Endodermal cell (in vitro differentiated cells): ENCODE measurements around the gene MPEG1. TPM values are rescaled to one million over a fixed set of nuclear protein-coding genes. Genes with fewer than 3 reads are reported as not detected.

ENCODE experiments used
- DNase-seq: peaks from one replicate; pipeline ENCODE4 v3.0.0-alpha.2; 2017
- H3K27ac ChIP-seq: 2 replicates; pipeline ENCODE4 v1.5.1; 2013; ENCODE audit warnings: mild to moderate bottlenecking, low read depth, low read length, moderate library complexity
- H3K27me3 ChIP-seq: 2 replicates; pipeline ENCODE4 v1.6.1; 2013; ENCODE audit warnings: mild to moderate bottlenecking, low read length, moderate library complexity; ENCODE audit not compliant: insufficient read depth, control insufficient read depth, poor library complexity, severe bottlenecking
- H3K36me3 ChIP-seq: 2 replicates; pipeline ENCODE4 v1.7.0; 2013; ENCODE audit warnings: mild to moderate bottlenecking, low read length, moderate library complexity; ENCODE audit not compliant: control insufficient read depth, insufficient read depth
- H3K4me1 ChIP-seq: one replicate; pipeline ENCODE4 v1.7.0; 2013; ENCODE audit warnings: low read length; ENCODE audit not compliant: control insufficient read depth, insufficient read depth
- H3K4me3 ChIP-seq: 2 replicates; pipeline ENCODE4 v1.5.1; 2013; ENCODE audit warnings: mild to moderate bottlenecking, low read length, moderate library complexity
- H3K9ac ChIP-seq: 2 replicates; pipeline ENCODE4 v1.6.1; 2013; ENCODE audit warnings: mild to moderate bottlenecking, low read length, moderate library complexity; ENCODE audit not compliant: poor library complexity, severe bottlenecking; ENCODE audit errors: extremely low read depth
- H3K9me3 ChIP-seq: 2 replicates; pipeline ENCODE4 v1.6.1; 2013; ENCODE audit warnings: mild to moderate bottlenecking, low read length, moderate library complexity; ENCODE audit not compliant: control insufficient read depth
- H3K27ac Mint-ChIP-seq: 2 replicates; pipeline ENCODE4 v1.8.0; 2020; ENCODE audit warnings: mixed read lengths
- H3K27me3 Mint-ChIP-seq: 2 replicates; pipeline ENCODE4 v1.8.0; 2021; ENCODE audit warnings: mild to moderate bottlenecking, mixed read lengths; ENCODE audit not compliant: insufficient read depth
- H3K36me3 Mint-ChIP-seq: 2 replicates; pipeline ENCODE4 v1.8.0; 2020; ENCODE audit warnings: low read depth, mixed read lengths
- H3K4me1 Mint-ChIP-seq: 2 replicates; pipeline ENCODE4 v1.8.0; 2020; ENCODE audit warnings: mixed read lengths
- H3K4me3 Mint-ChIP-seq: 2 replicates; pipeline ENCODE4 v1.8.0; 2020; ENCODE audit warnings: mild to moderate bottlenecking, moderate library complexity, mixed read lengths
- H3K9me3 Mint-ChIP-seq: 2 replicates; pipeline ENCODE4 v1.8.0; 2020; ENCODE audit warnings: mild to moderate bottlenecking, mixed read lengths
- WGBS, 2 experiments: methylation state at CpG; one replicate each; pipeline versions ENCODE4 v1.1.5 to v1.1.7; 2013; ENCODE audit warnings: missing lambda C conversion rate in 2 of 2, mixed read lengths in 1 of 2; ENCODE audit not compliant: insufficient coverage in 1 of 2, insufficient read length in 1 of 2; 5-methylcytosine and 5-hydroxymethylcytosine counted together
- total RNA-seq, 2 donors: library from RNA; stranded (reverse); fragmentation: NEBNext Ultra II Directional in 1 of 2; extraction: Animal tissue kit (Norgen Biotek cat#: 25700) in 1 of 2; gene quantifications; 2 replicates in 1 of 2; 3 replicates in 1 of 2; pipeline ENCODE4 v1.2.1, GENCODE V29; 2021
- TF ChIP-seq, protein P1 (sequence below): fragments of 200-600 bp; sonication (generic); conservative IDR thresholded peaks from 2 replicates; pipeline ENCODE4 v1.5.0; 2021; ENCODE audit warnings: antibody characterized with exemption, mild to moderate bottlenecking

Gene MPEG1
- total RNA-seq, 2 donors from 2014 or later, result not detected

DNA sequence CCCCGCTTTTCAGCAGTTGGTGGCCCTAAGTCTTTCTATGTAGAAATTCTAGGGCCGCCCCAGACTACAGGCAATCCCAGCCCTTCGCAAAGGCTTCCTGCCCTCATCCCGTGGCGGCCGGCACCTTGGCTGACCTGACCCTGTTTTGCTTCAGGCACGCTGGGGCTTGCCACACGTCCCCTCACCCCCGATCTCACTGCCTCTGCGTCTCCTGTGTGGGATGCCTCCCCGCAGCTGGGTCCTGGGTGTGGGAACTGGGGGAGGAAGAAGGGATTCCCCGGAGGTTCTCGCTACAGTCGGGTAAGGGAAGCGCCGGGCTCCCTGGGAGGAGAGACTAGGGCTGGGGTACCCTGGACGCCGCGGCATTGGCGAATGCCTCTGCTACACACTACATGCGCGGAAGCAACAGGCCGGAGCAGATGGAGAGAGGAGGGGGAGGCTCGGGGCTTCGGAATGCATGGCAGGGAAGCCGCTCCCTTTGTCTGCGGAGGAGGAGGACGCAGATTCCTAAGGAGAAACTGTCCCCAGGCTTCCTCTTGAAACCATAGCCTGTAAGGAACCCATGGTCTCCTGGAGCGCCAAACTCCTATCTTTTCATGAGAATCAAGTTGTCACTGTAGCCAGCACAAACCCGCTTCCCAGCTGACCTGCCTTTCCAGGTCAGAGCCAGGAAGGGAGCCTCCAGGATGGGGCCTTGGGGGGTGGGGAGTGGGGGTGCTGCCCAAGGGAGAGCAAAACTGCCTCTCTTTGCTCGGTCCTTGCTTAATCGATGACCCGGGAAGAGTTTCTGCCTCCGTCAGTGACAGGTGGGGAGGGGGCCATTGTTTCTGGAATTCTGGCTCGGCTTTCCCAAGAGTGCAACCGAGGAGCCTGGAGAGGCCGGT is 39.4 kb downstream of the MPEG1 start:
- Mint-ChIP-seq H3K27me3 (no peaks in the 10 kb centered on the region), H3K36me3 (peaks cover 7% of the 10 kb centered on the region), H3K4me1 (peaks cover 22% of the 10 kb centered on the region), H3K9me3 (no peaks in the 10 kb centered on the region), H3K27ac (peak overlapping the region; percentile 94), H3K4me3 (no peak overlapping the region)
- H3K27ac ChIP-seq, result peak overlapping the region; percentile 98
- peaks cover 5% of the 10 kb centered on the region for H3K4me1 ChIP-seq
- H3K36me3 ChIP-seq, result peaks cover 12% of the 10 kb centered on the region
- peak; percentile 86 for DNase-seq
- peak overlapping the region; percentile 73 for H3K9ac ChIP-seq
- H3K27me3 ChIP-seq, result no peaks in the 10 kb centered on the region
- H3K4me3 ChIP-seq, result peak overlapping the region; percentile 88
- TF ChIP-seq, protein P1, sequence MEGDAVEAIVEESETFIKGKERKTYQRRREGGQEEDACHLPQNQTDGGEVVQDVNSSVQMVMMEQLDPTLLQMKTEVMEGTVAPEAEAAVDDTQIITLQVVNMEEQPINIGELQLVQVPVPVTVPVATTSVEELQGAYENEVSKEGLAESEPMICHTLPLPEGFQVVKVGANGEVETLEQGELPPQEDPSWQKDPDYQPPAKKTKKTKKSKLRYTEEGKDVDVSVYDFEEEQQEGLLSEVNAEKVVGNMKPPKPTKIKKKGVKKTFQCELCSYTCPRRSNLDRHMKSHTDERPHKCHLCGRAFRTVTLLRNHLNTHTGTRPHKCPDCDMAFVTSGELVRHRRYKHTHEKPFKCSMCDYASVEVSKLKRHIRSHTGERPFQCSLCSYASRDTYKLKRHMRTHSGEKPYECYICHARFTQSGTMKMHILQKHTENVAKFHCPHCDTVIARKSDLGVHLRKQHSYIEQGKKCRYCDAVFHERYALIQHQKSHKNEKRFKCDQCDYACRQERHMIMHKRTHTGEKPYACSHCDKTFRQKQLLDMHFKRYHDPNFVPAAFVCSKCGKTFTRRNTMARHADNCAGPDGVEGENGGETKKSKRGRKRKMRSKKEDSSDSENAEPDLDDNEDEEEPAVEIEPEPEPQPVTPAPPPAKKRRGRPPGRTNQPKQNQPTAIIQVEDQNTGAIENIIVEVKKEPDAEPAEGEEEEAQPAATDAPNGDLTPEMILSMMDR, result no peak
- H3K9me3 ChIP-seq, result peaks cover 4% of the 10 kb centered on the region
- 0 to 3% methylated on average over 12 to 37 of the region's 37 CpGs for WGBS, 2 experiments

DNA sequence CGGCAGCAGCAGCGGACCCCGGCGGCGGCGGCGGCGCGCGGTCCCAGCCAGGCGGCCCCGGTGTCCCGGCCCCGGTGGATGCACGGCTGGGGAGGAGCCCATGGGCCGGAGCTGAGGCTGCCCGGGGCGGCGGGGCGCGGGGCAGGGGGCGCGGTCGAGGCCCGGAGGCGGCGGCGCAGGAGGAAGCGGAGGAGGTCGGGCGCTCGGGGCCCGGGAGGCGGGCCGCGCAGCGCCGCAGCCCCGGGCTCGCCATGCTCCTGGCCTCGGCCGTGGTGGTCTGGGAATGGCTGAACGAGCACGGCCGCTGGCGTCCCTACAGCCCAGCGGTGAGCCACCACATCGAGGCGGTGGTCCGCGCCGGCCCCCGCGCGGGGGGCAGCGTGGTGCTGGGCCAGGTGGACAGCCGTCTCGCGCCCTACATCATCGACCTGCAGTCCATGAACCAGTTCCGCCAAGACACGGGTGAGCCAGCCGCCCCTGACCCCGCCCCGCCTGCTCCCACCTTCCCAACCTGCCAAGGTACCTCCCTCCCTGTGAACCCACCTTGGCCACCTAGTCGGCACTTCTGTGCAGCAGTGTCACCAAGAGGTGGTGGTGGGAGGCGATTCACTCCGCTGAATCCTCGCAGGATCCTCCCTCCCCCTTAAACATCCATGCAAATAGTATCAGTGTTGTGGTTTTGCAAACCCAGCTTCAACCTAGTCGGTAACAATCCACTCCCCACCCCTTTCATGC is 40.2 kb downstream of the MPEG1 start:
- H3K9ac ChIP-seq, result peak overlapping the region; percentile 73
- TF ChIP-seq, protein P1, result no peak
- Mint-ChIP-seq H3K27ac (peak overlapping the region; percentile 94), H3K4me1 (peaks cover 22% of the 10 kb centered on the region), H3K36me3 (peaks cover 3% of the 10 kb centered on the region), H3K4me3 (no peak overlapping the region), H3K9me3 (no peaks in the 10 kb centered on the region), H3K27me3 (no peaks in the 10 kb centered on the region)
- H3K9me3 ChIP-seq, result no peaks in the 10 kb centered on the region
- H3K4me1 ChIP-seq, result peaks cover 5% of the 10 kb centered on the region
- H3K4me3 ChIP-seq, result peak overlapping the region; percentile 88
- H3K36me3 ChIP-seq, result peaks cover 5% of the 10 kb centered on the region
- no peaks in the 10 kb centered on the region for H3K27me3 ChIP-seq
- WGBS, 2 experiments, result 0% methylated on average over 4 to 70 of the region's 70 CpGs
- peak; percentile 86 for DNase-seq
- peak overlapping the region; percentile 98 for H3K27ac ChIP-seq

DNA sequence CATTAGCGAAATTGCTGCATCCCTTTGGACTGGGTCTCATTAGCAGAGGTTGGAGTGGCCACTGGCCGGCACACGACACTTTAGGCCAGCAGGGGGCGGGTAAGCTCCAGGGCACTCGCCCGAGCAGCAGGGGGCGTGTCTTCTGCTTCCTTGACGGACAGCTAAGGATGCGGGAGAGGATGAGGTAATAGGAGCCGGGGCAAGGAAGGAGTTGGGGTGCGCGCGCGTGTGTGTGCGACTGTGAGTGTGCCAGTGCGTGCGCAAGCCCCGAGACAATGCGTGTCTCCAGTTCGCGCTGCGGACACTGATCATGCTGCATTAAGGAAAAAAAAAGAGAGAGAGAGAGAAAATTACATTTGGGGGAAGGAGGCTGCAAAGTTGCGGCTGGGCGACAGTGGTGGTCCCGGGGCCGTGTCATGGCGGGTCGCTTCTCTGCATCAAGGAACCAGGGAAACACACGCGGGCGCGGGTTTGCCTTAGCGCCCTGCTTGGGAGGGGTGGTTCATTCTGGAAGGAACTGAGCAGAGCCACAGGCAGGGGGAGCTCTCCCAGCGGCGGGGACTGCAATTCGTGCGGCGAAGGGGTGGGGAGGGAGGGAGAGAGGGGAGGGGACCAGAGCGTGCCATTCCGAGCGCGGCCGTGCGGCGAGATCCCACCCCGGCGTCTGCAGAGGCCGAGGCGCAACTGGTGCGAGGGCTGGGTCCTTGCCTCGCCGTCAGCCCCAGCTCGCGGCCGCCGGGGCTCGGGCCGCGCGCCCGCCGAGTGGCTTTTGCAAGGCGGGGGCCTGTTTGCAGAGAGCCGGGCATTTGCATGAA is 41.0 kb downstream of the MPEG1 start, which contains the start of gene DTX4:
Gene DTX4 (plus strand): TSS at position 625 of the 815 bp plus-strand sequence. CDS start 464 bp downstream, outside the sequence.
- peaks cover 5% of the 10 kb centered on the region for H3K4me1 ChIP-seq
- 0% methylated on average over 24 to 64 of the region's 64 CpGs for WGBS, 2 experiments
- TF ChIP-seq, protein P1, result peak; percentile 85
- H3K4me1 Mint-ChIP-seq, result peaks cover 22% of the 10 kb centered on the region
- H3K27me3 Mint-ChIP-seq, result peaks cover 3% of the 10 kb centered on the region
- no peaks in the 10 kb centered on the region for H3K27me3 ChIP-seq
- H3K4me3 Mint-ChIP-seq, result no peak within 1 kb of the TSS
- no peaks in the 10 kb centered on the region for H3K36me3 Mint-ChIP-seq
- DNase-seq, result peak; percentile 98
- H3K27ac ChIP-seq, result peak within 1 kb of the TSS; percentile 98
- peak within 1 kb of the TSS; percentile 94 for H3K27ac Mint-ChIP-seq
- no peaks in the 10 kb centered on the region for H3K9me3 ChIP-seq
- H3K4me3 ChIP-seq, result peak within 1 kb of the TSS; percentile 88
- H3K9ac ChIP-seq, result peak within 1 kb of the TSS; percentile 80
- H3K36me3 ChIP-seq, result no peaks in the 10 kb centered on the region
- no peaks in the 10 kb centered on the region for H3K9me3 Mint-ChIP-seq
